Muscle of arm (tissue), 14 donors: ENCODE data around the gene TCAIM. TPM values are rescaled to one million over a fixed set of nuclear protein-coding genes. Genes with fewer than 3 reads are reported as not detected.
A peak's percentile ranks its signal among the peaks of the same experiment; 100 is the strongest.

ENCODE experiments used
- DNase-seq: peaks from one replicate; pipeline ENCODE4 v3.0.0-alpha.2; 2013
- long read RNA-seq, 11 donors: transcript quantifications; one replicate each; lab custom pipeline, GENCODE V29; 2026
- polyA plus RNA-seq, 12 donors: library from polyadenylated mRNA; unstranded; fragments of 120-200 nt; gene quantifications; one replicate each; pipeline ENCODE4 v1.2.1, GENCODE V29; 2013; ENCODE audit not compliant: insufficient read length in 12 of 12

TCAIM gene
- 10 to 100 TPM in 11 of 12 donors, not detected in 1; 23.8 to 51.5 (median 26.0) TPM for polyA plus RNA-seq
- long read RNA-seq, donor 1, transcript TCAIM-203 (4 exons, 2,178 nt) = major isoform, 6 of 7 reads
- long read RNA-seq, donor 1, partial matches to known transcripts = 0 of 7 reads
- long read RNA-seq, donor 1, other reads (novel, unspliced or antisense) = 0 of 7 reads
- long read RNA-seq, donor 2, partial matches to known transcripts = 0 of 6 reads
- long read RNA-seq, donor 2, other reads (novel, unspliced or antisense) = 0 of 6 reads
- long read RNA-seq, donor 3, partial matches to known transcripts = 0 of 8 reads
- long read RNA-seq, donor 3, other reads (novel, unspliced or antisense) = 0 of 8 reads
- long read RNA-seq, donor 4, partial matches to known transcripts = 0 of 1 reads
- long read RNA-seq, donor 4, other reads (novel, unspliced or antisense) = 0 of 1 reads
- long read RNA-seq, donor 5, partial matches to known transcripts = 0 of 12 reads
- long read RNA-seq, donor 5, other reads (novel, unspliced or antisense) = 0 of 12 reads
- long read RNA-seq, donor 6, partial matches to known transcripts = 0 of 3 reads
- long read RNA-seq, donor 6, other reads (novel, unspliced or antisense) = 0 of 3 reads
- long read RNA-seq, donor 7, partial matches to known transcripts = 0 of 3 reads
- long read RNA-seq, donor 7, other reads (novel, unspliced or antisense) = 0 of 3 reads
- long read RNA-seq, donor 8, partial matches to known transcripts = 0 of 5 reads
- long read RNA-seq, donor 8, other reads (novel, unspliced or antisense) = 0 of 5 reads
- long read RNA-seq, donor 9, partial matches to known transcripts = 0 of 4 reads
- long read RNA-seq, donor 9, other reads (novel, unspliced or antisense) = 0 of 4 reads
- long read RNA-seq, donor 10, partial matches to known transcripts = 0 of 5 reads
- long read RNA-seq, donor 10, other reads (novel, unspliced or antisense) = 0 of 5 reads
- long read RNA-seq, donor 11, partial matches to known transcripts = 0 of 4 reads
- long read RNA-seq, donor 11, other reads (novel, unspliced or antisense) = 0 of 4 reads

GRCh38 chr3:44338010-44338827 lies at the start of gene TCAIM:
TSS of gene TCAIM (plus strand) at chr3:44338766. CDS start at chr3:44354783, 16,017 bp downstream.
- DNase-seq = peak; percentile 97

- DNase-seq = no peak
Measured at GRCh38 chr3:44289882-44290462, 48.6 kb upstream of the TCAIM start.

GRCh38 chr3:44292276-44292675 lies 46.3 kb upstream of the TCAIM start:
- DNase-seq = no peak

- no peak for DNase-seq
Measured at GRCh38 chr3:44292947-44293346, 45.6 kb upstream of the TCAIM start.

- no peak for DNase-seq
Measured at GRCh38 chr3:44297255-44297654, 41.3 kb upstream of the TCAIM start.

- no peak for DNase-seq
Measured at GRCh38 chr3:44301746-44302145, 36.8 kb upstream of the TCAIM start.

GRCh38 chr3:44309500-44309899 lies 29.1 kb upstream of the TCAIM start:
- no peak for DNase-seq

GRCh38 chr3:44318891-44319311 lies 19.7 kb upstream of the TCAIM start:
- no peak for DNase-seq

- no peak for DNase-seq
Measured at GRCh38 chr3:44321335-44321734, 17.2 kb upstream of the TCAIM start.

GRCh38 chr3:44323341-44323955 lies 15.1 kb upstream of the TCAIM start:
- DNase-seq = peak; percentile 66

- no peak for DNase-seq
Measured at GRCh38 chr3:44324584-44324983, 14.0 kb upstream of the TCAIM start.

GRCh38 chr3:44326019-44326418 lies 12.5 kb upstream of the TCAIM start:
- DNase-seq = no peak

GRCh38 chr3:44326515-44326914 lies 12.1 kb upstream of the TCAIM start:
- no peak for DNase-seq

GRCh38 chr3:44329946-44330345 lies 8.6 kb upstream of the TCAIM start:
- no peak for DNase-seq

- no peak for DNase-seq
Measured at GRCh38 chr3:44330444-44330843, 8.1 kb upstream of the TCAIM start.

GRCh38 chr3:44334326-44334725 lies 4.2 kb upstream of the TCAIM start:
- no peak for DNase-seq

GRCh38 chr3:44337248-44337785 lies 1.2 kb upstream of the TCAIM start:
- DNase-seq = no peak

GRCh38 chr3:44338828-44339127 lies 212 bp downstream of the TCAIM start:
- no peak for DNase-seq

GRCh38 chr3:44339181-44340057 lies 853 bp downstream of the TCAIM start:
- no peak for DNase-seq

- no peak for DNase-seq
Measured at GRCh38 chr3:44340058-44340395, 1.5 kb downstream of the TCAIM start.
